HL-60 (cell line): ENCODE measurements around the gene TMEM132D.

Experiments used
- DNase-seq, 2 experiments: peaks; one replicate each; pipeline ENCODE4 v3.0.0-alpha.2; 2010 to 2020; ENCODE audit warnings: low read depth in 1 of 2, low spot score in 1 of 2
- H3K27ac ChIP-seq: fragments of 250-450 bp; sonication (Bioruptor Pico); replicated peaks from 2 replicates; pipeline ENCODE4 v1.5.1; 2020; ENCODE audit warnings: mild to moderate bottlenecking, moderate library complexity
- H3K27me3 ChIP-seq: fragments of 250-450 bp; sonication (Bioruptor Pico); 2 replicates; pipeline ENCODE4 v1.5.1; 2021; ENCODE audit warnings: mild to moderate bottlenecking, moderate library complexity; ENCODE audit not compliant: insufficient read depth, poor library complexity, severe bottlenecking
- H3K4me3 ChIP-seq: replicated peaks from 2 replicates; pipeline ENCODE4 v1.5.1; 2011; ENCODE audit warnings: mild to moderate bottlenecking, control low read depth, low read length; ENCODE audit not compliant: insufficient read depth
- GABPA ChIP-seq: IDR thresholded peaks from 2 replicates; pipeline ENCODE4 v1.6.1; 2012; ENCODE audit warnings: low read depth
- POLR2AphosphoS5 ChIP-seq: IDR thresholded peaks from 2 replicates; pipeline ENCODE4 v1.6.1; 2012; ENCODE audit warnings: low read depth
- SPI1 ChIP-seq: IDR thresholded peaks from 2 replicates; pipeline ENCODE4 v1.6.1; 2012; ENCODE audit warnings: low read depth, mild to moderate bottlenecking, borderline replicate concordance
- TF ChIP-seq, protein P1 (sequence below): IDR thresholded peaks from one replicate; pipeline ENCODE4 v1.5.1; 2011; ENCODE audit warnings: low read length, control low read depth, inconsistent platforms; ENCODE audit not compliant: insufficient read depth
- TF ChIP-seq, protein P2 (sequence below): IDR thresholded peaks from 2 replicates; pipeline ENCODE4 v1.6.1; 2012; ENCODE audit warnings: low read depth; ENCODE audit not compliant: insufficient replicate concordance

Gene TMEM132D

DNA sequence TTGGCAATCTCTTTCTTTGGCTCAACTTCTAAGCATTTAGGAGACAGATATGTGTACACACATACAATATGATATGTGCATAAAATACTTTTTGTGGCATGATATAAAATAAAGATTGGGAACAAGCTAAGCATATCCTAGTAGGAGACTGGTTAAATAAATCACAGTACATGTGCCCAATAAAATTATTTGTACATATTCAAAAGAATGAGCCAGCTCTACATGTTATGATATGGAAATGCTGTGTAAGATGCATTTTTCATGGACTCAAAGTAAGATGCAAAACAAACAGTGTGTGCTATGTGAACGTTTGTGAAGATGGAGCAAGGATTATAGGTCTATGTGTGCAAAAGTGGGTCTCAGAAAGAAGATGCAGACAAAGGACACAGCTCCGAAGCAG is 311.4 kb downstream of the TMEM132D start:
- H3K27me3 ChIP-seq = no peaks in the 10 kb centered on the region
- TF ChIP-seq SPI1 = no peak
- TF ChIP-seq GABPA = no peak
- TF ChIP-seq, protein P1, sequence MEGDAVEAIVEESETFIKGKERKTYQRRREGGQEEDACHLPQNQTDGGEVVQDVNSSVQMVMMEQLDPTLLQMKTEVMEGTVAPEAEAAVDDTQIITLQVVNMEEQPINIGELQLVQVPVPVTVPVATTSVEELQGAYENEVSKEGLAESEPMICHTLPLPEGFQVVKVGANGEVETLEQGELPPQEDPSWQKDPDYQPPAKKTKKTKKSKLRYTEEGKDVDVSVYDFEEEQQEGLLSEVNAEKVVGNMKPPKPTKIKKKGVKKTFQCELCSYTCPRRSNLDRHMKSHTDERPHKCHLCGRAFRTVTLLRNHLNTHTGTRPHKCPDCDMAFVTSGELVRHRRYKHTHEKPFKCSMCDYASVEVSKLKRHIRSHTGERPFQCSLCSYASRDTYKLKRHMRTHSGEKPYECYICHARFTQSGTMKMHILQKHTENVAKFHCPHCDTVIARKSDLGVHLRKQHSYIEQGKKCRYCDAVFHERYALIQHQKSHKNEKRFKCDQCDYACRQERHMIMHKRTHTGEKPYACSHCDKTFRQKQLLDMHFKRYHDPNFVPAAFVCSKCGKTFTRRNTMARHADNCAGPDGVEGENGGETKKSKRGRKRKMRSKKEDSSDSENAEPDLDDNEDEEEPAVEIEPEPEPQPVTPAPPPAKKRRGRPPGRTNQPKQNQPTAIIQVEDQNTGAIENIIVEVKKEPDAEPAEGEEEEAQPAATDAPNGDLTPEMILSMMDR = no peak
- no peak for TF ChIP-seq POLR2AphosphoS5
- TF ChIP-seq, protein P2, sequence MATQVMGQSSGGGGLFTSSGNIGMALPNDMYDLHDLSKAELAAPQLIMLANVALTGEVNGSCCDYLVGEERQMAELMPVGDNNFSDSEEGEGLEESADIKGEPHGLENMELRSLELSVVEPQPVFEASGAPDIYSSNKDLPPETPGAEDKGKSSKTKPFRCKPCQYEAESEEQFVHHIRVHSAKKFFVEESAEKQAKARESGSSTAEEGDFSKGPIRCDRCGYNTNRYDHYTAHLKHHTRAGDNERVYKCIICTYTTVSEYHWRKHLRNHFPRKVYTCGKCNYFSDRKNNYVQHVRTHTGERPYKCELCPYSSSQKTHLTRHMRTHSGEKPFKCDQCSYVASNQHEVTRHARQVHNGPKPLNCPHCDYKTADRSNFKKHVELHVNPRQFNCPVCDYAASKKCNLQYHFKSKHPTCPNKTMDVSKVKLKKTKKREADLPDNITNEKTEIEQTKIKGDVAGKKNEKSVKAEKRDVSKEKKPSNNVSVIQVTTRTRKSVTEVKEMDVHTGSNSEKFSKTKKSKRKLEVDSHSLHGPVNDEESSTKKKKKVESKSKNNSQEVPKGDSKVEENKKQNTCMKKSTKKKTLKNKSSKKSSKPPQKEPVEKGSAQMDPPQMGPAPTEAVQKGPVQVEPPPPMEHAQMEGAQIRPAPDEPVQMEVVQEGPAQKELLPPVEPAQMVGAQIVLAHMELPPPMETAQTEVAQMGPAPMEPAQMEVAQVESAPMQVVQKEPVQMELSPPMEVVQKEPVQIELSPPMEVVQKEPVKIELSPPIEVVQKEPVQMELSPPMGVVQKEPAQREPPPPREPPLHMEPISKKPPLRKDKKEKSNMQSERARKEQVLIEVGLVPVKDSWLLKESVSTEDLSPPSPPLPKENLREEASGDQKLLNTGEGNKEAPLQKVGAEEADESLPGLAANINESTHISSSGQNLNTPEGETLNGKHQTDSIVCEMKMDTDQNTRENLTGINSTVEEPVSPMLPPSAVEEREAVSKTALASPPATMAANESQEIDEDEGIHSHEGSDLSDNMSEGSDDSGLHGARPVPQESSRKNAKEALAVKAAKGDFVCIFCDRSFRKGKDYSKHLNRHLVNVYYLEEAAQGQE = no peak
- no peak for DNase-seq
- no peak overlapping the region for H3K4me3 ChIP-seq
- H3K27ac ChIP-seq = no peak overlapping the region

DNA sequence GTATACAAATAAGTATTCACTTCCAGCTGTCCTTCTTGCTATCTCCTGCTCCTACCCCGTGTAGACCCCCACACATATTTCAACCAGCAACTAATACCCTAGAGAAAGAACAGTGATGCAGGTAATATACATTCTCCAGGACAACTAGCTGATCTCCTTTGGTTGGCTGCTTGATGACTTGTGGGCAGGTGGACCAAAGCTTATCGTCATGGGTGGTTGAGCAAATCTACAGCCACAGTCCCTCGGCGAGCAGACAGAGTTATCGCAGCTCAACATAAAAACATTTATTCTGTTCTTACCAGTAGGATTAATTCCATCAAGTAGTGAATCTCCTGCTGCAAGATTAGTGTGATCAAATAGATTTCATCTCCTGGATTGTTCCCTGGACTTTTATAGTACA is 314.3 kb downstream of the TMEM132D start:
- H3K4me3 ChIP-seq = no peak overlapping the region
- TF ChIP-seq, protein P1 = no peak
- TF ChIP-seq SPI1 (no peak), POLR2AphosphoS5 (no peak), GABPA (no peak)
- DNase-seq = no peak
- no peak overlapping the region for H3K27ac ChIP-seq
- no peaks in the 10 kb centered on the region for H3K27me3 ChIP-seq

DNA sequence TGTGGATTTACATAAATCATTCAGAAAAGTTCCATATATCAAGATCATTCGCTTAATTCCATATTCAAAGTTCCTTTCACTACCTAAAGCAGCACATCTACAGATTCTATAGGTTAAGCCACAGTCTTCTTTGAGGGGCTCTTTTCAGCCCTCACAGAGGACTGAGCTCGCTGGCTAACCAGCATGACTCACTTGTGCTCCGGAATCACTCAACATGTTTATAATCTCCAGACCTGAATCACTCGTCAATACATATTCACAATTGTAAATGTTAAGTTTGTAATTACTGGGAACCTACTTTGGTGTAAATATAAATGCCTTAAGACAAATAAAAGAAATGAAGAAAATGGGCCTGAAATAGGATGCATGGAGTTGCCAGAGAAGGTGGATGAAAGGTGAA is 315.7 kb downstream of the TMEM132D start:
- no peak for DNase-seq
- Histone ChIP-seq H3K27ac (no peak overlapping the region), H3K4me3 (no peak overlapping the region), H3K27me3 (no peaks in the 10 kb centered on the region)
- TF ChIP-seq SPI1 (no peak), POLR2AphosphoS5 (no peak), GABPA (no peak)

DNA sequence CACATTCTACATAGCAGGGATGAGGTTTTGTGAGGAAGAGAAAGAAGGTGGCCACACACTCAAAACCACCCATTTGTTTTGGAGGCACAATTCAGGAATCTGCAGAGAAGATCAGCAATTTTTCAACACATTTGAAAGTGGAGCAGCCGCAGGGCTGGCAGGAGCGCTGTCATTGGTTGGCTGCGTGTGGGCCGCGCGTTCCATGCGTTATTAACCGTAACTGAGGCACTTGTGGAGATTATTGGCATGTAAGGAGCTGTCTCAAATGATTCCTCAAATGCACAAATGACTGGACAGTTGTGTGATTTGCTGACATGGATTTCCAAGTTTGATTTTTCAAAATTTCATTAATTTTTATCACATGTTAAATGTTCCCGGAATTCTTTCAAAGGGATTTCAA is 318.5 kb downstream of the TMEM132D start:
- DNase-seq = no peak
- Histone ChIP-seq H3K27ac (no peak overlapping the region), H3K27me3 (no peaks in the 10 kb centered on the region), H3K4me3 (no peak overlapping the region)
- TF ChIP-seq, protein P1 = no peak

DNA sequence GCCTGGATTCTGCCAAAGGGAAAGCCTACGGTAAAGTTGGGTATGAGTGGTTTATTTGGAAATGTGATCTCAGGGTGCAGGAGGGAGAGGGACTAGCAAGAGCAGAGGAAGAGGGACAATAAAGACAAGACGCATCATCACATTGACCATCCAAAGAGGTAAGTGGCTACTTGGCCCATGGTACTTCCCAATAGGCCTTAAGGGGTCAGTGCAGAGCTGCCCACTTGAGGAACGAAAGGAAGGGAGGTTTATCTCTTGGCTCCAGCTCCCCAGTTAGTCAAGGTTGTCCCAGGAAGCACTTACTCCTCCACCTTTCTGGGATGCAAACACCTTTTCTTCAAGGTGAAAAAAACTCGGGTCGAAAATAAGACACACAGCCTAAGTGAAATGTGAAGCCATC is 323.9 kb downstream of the TMEM132D start:
- TF ChIP-seq, protein P1 = no peak
- TF ChIP-seq SPI1 = no peak
- TF ChIP-seq, protein P2 = no peak
- no peak for TF ChIP-seq POLR2AphosphoS5
- TF ChIP-seq GABPA = no peak
- Histone ChIP-seq H3K27me3 (no peaks in the 10 kb centered on the region), H3K27ac (no peak overlapping the region), H3K4me3 (no peak overlapping the region)
- DNase-seq = no peak
